ACC112 (cell line): ENCODE data around the gene RAB22A.

Experiments
- H2AFZ ChIP-seq: fragments of 200-600 bp; sonication (generic); one replicate; pipeline ENCODE4 v1.6.0; 2017; ENCODE audit warnings: antibody characterized with exemption, low read length; ENCODE audit not compliant: unreplicated experiment
- H3K27ac ChIP-seq: fragments of 200-600 bp; sonication (generic); 2 replicates; pipeline ENCODE4 v1.5.1; 2014; ENCODE audit warnings: low read depth, mild to moderate bottlenecking, antibody characterized with exemption, low read length, moderate library complexity
- H3K27me3 ChIP-seq: fragments of 200-600 bp; sonication (generic); 2 replicates; pipeline ENCODE4 v1.6.1; 2014; ENCODE audit warnings: mild to moderate bottlenecking, antibody characterized with exemption, low read length, moderate library complexity, mixed read lengths; ENCODE audit not compliant: insufficient read depth
- H3K36me3 ChIP-seq: fragments of 200-600 bp; sonication (generic); 2 replicates; pipeline ENCODE4 v1.6.1; 2016; ENCODE audit warnings: mild to moderate bottlenecking, antibody characterized with exemption, low read length, moderate library complexity, mixed read lengths; ENCODE audit not compliant: insufficient read depth
- H3K4me1 ChIP-seq: fragments of 200-600 bp; sonication (generic); one replicate; pipeline ENCODE4 v1.6.1; 2016; ENCODE audit warnings: low read length, mixed read lengths; ENCODE audit not compliant: insufficient read depth, unreplicated experiment, control insufficient read depth
- H3K4me3 ChIP-seq: fragments of 200-600 bp; sonication (generic); 2 replicates; pipeline ENCODE4 v1.5.1; 2014; ENCODE audit warnings: mild to moderate bottlenecking, low read depth, low read length
- H3K79me2 ChIP-seq: fragments of 200-600 bp; sonication (generic); one replicate; pipeline ENCODE4 v1.6.0; 2016; ENCODE audit warnings: low read length; ENCODE audit not compliant: control insufficient read depth, unreplicated experiment, insufficient read depth

RAB22A gene

GRCh38 chr20:58309591-58310290 is at the start of gene RAB22A:
TSS of gene RAB22A (plus strand) at chr20:58309715. CDS start at chr20:58309977, 262 bp downstream.
- Histone ChIP-seq H3K79me2 (peaks cover 64% of the 10 kb centered on the region), H3K36me3 (peaks cover 19% of the 10 kb centered on the region), H3K4me3 (peak within 1 kb of the TSS; percentile 99), H3K27me3 (no peaks in the 10 kb centered on the region), H2AFZ (peak within 1 kb of the TSS; percentile 98), H3K4me1 (peaks cover 25% of the 10 kb centered on the region), H3K27ac (peak within 1 kb of the TSS; percentile 60)

- H3K79me2 ChIP-seq, result no peaks in the 10 kb centered on the region
- H3K4me3 ChIP-seq, result no peak overlapping the region
- H3K27ac ChIP-seq, result no peak overlapping the region
- H2AFZ ChIP-seq, result no peak overlapping the region
- H3K27me3 ChIP-seq, result no peaks in the 10 kb centered on the region
- peaks cover 8% of the 10 kb centered on the region for H3K4me1 ChIP-seq
- H3K36me3 ChIP-seq, result peaks cover 17% of the 10 kb centered on the region
These were observed 49.5 kb upstream of the RAB22A start for GRCh38 chr20:58260006-58260405.

GRCh38 chr20:58261660-58262059 is 47.9 kb upstream of the RAB22A start:
- Histone ChIP-seq H3K4me1 (peaks cover 8% of the 10 kb centered on the region), H3K27ac (no peak overlapping the region), H3K79me2 (no peaks in the 10 kb centered on the region), H2AFZ (no peak overlapping the region), H3K4me3 (no peak overlapping the region), H3K27me3 (no peaks in the 10 kb centered on the region), H3K36me3 (peaks cover 17% of the 10 kb centered on the region)

- Histone ChIP-seq H2AFZ (no peak overlapping the region), H3K4me3 (no peak overlapping the region), H3K4me1 (peaks cover 6% of the 10 kb centered on the region), H3K27ac (no peak overlapping the region), H3K36me3 (peaks cover 3% of the 10 kb centered on the region; the same call in 1 of the 2 replicates), H3K27me3 (no peaks in the 10 kb centered on the region), H3K79me2 (no peaks in the 10 kb centered on the region)
These were observed 45.2 kb upstream of the RAB22A start for GRCh38 chr20:58264271-58264670.

GRCh38 chr20:58267389-58268215 is 41.9 kb upstream of the RAB22A start:
- Histone ChIP-seq H3K27ac (no peak overlapping the region), H3K36me3 (no peaks in the 10 kb centered on the region), H3K4me3 (no peak overlapping the region)

GRCh38 chr20:58268421-58268821 is 41.1 kb upstream of the RAB22A start:
- peaks cover 5% of the 10 kb centered on the region; the same call in 1 of the 2 replicates for H3K36me3 ChIP-seq
- H3K27ac ChIP-seq, result no peak overlapping the region
- no peaks in the 10 kb centered on the region for H3K4me1 ChIP-seq
- H3K4me3 ChIP-seq, result no peak overlapping the region
- no peaks in the 10 kb centered on the region for H3K79me2 ChIP-seq
- H3K27me3 ChIP-seq, result no peaks in the 10 kb centered on the region
- no peak overlapping the region for H2AFZ ChIP-seq

More at GRCh38 chr20:58267389-58268215, 41.9 kb upstream of the RAB22A start:
- Histone ChIP-seq H3K4me1 (no peaks in the 10 kb centered on the region), H3K27me3 (no peaks in the 10 kb centered on the region), H2AFZ (no peak overlapping the region), H3K79me2 (no peaks in the 10 kb centered on the region)

DNA sequence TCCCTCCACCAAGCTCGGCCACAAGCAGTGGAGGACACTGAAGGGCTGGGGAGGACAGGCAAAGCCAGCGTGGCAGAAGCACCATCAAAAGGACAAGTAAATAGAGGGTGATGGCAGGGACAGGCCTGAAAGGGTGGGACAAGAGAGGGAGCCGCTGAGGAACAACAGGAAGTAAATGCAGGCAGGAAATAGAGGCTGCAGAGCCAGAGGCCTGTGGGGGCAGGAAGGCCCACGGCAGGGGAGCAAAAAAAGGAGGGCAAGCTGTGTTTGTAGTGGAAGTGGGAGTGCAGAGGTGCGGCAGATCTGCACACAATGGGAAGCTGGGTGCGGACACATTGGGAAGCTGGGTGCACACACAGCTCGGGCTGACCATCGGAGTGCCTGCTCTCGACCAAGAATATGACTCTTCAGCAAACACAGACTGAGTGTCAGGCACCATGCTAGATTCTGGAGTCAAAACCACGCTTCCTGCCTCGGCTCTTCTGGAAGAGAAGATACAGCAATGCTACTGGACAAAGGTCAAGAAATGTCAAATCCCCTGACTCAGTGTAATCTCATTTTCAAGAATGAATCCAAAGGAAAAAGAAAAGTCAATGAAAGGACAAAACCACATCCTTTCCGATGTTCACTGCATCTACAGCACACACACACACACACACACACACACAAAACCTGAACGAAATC is 40.4 kb upstream of the RAB22A start:
- Histone ChIP-seq H3K36me3 (peaks cover 5% of the 10 kb centered on the region; the same call in 1 of the 2 replicates), H2AFZ (no peak overlapping the region), H3K27ac (no peak overlapping the region), H3K4me3 (no peak overlapping the region), H3K79me2 (no peaks in the 10 kb centered on the region), H3K27me3 (no peaks in the 10 kb centered on the region), H3K4me1 (no peaks in the 10 kb centered on the region)

GRCh38 chr20:58271606-58272351 is 37.7 kb upstream of the RAB22A start:
- Histone ChIP-seq H2AFZ (no peak overlapping the region), H3K27ac (no peak overlapping the region), H3K4me3 (no peak overlapping the region), H3K27me3 (no peaks in the 10 kb centered on the region), H3K79me2 (peaks cover 2% of the 10 kb centered on the region), H3K4me1 (no peaks in the 10 kb centered on the region), H3K36me3 (peaks cover 12% of the 10 kb centered on the region)

DNA sequence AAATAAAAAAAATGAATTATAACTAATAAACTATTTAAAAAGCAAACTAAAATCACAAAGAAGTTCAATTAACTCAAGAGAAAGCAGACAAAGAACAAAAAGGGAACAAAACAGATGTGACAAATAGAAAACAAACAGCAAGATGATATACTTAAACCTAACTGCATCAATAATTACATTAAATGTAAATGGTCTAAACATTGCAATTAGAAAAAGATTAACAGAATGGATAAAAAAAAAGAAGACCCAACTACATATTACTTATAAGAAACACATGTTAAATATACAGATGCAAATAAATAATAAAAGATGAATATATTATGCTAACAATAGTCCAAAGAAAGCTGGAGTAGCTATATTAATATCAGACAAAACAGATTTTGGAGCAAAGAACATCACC is 35.1 kb upstream of the RAB22A start:
- no peak overlapping the region for H3K27ac ChIP-seq
- H3K36me3 ChIP-seq, result peaks cover 12% of the 10 kb centered on the region
- no peak overlapping the region for H3K4me3 ChIP-seq
- no peaks in the 10 kb centered on the region for H3K27me3 ChIP-seq
- H3K79me2 ChIP-seq, result peaks cover 9% of the 10 kb centered on the region
- no peaks in the 10 kb centered on the region for H3K4me1 ChIP-seq
- no peak overlapping the region for H2AFZ ChIP-seq

DNA sequence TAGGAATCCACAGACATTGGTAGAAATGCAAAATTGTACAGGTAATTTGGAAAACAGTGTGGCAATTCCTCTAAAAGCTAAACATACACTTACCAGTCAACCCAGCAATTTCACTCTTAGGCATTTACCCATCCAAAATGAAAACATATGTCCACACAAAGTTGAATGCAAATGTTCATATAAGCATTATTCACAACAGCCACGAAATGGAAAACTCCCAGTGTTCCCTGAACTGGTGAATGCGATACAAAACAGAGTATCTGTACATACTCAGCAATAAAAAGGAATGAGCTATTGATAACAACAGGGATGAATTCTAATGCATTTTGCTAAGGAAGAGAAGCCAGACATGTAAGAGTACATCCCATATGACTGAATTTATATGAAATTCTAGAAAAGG is 32.4 kb upstream of the RAB22A start:
- Histone ChIP-seq H2AFZ (no peak overlapping the region), H3K79me2 (peaks cover 18% of the 10 kb centered on the region), H3K27ac (no peak overlapping the region), H3K4me1 (no peaks in the 10 kb centered on the region), H3K27me3 (no peaks in the 10 kb centered on the region), H3K4me3 (no peak overlapping the region), H3K36me3 (peaks cover 12% of the 10 kb centered on the region)
